GM20431 (cell line): ENCODE results near the gene DCUN1D2.

Experiments
- in situ Hi-C: fragments of 300-500 bp; cut with MseI, MboI; formaldehyde crosslinking; loops from one replicate; pipeline ENCODE4 v1.15.0; 2020; ENCODE audit warnings: low sequenced_read_pairs; ENCODE audit not compliant: unreplicated experiment

DCUN1D2 gene

GRCh38 chr13:113413898-113414282, 76.6 kb downstream of the DCUN1D2 start:
- in situ Hi-C loops, result no loop called here

GRCh38 chr13:113413178-113413897, 77.2 kb downstream of the DCUN1D2 start:
- in situ Hi-C loops, result no loop called here

- in situ Hi-C loops, result no loop called here
These were observed 78.1 kb downstream of the DCUN1D2 start for GRCh38 chr13:113412440-113412839.

GRCh38 chr13:113411216-113412023, 79.1 kb downstream of the DCUN1D2 start:
- in situ Hi-C loops, result no loop called here

- in situ Hi-C loops, result no loop called here
These were observed 79.9 kb downstream of the DCUN1D2 start for GRCh38 chr13:113410472-113411201.

GRCh38 chr13:113408562-113408961, 81.9 kb downstream of the DCUN1D2 start:
- in situ Hi-C loops, result loop anchor here (10.0 kb wide), 1 partner anchor 464 kb away; no protein-coding TSS in a partner anchor

- in situ Hi-C loops, result loop anchor here (10.0 kb wide), 1 partner anchor 463 kb away; no protein-coding TSS in a partner anchor
These were observed 82.7 kb downstream of the DCUN1D2 start for GRCh38 chr13:113407531-113408393.

- in situ Hi-C loops, result loop anchor here (10.0 kb wide), 1 partner anchor 462 kb away; no protein-coding TSS in a partner anchor
These were observed 83.4 kb downstream of the DCUN1D2 start for GRCh38 chr13:113407103-113407530.

GRCh38 chr13:113406321-113407102, 84.0 kb downstream of the DCUN1D2 start:
- in situ Hi-C loops, result loop anchor here (10.0 kb wide), 1 partner anchor 462 kb away; no protein-coding TSS in a partner anchor
